ENCODE results near the gene PLCB3. TPM values are rescaled to one million over a fixed set of nuclear protein-coding genes. Genes with fewer than 3 reads are reported as not detected.

The PLCB3 gene
- total RNA-seq (2014; rRNA removed; shearing (Covaris generic)) = 24.0 and 42.3 TPM in 2 replicates

GRCh38 chr11:64251016-64251752, at the start of gene PLCB3:
Gene PLCB3, plus strand, starts transcription at chr11:64251530. Its CDS starts 120 bp downstream, at chr11:64251650.
- no peak for DNase-seq (ENCODE audit: low read depth)

GRCh38 chr11:64201543-64201942, 49.8 kb upstream of the PLCB3 start:
- no peak for DNase-seq (ENCODE audit: low read depth)

- no peak for DNase-seq (ENCODE audit: low read depth)
These were observed 48.3 kb upstream of the PLCB3 start for GRCh38 chr11:64202992-64203391.

- no peak for DNase-seq (ENCODE audit: low read depth)
These were observed 47.8 kb upstream of the PLCB3 start for GRCh38 chr11:64203421-64204079.

- no peak for DNase-seq (ENCODE audit: low read depth)
These were observed 47.3 kb upstream of the PLCB3 start for GRCh38 chr11:64204080-64204440.

- DNase-seq (ENCODE audit: low read depth) = peak; percentile 93
These were observed 46.8 kb upstream of the PLCB3 start for GRCh38 chr11:64204464-64204989.

GRCh38 chr11:64206457-64207255, 44.7 kb upstream of the PLCB3 start, which contains the start of gene FERMT3:
Gene FERMT3, plus strand, starts transcription at chr11:64206721. Its CDS starts 644 bp downstream, at chr11:64207365.
- no peak for DNase-seq (ENCODE audit: low read depth)

- peak; percentile 57 for DNase-seq (ENCODE audit: low read depth)
These were observed 43.9 kb upstream of the PLCB3 start for GRCh38 chr11:64207256-64208085.

GRCh38 chr11:64208086-64208795, 43.1 kb upstream of the PLCB3 start:
- no peak for DNase-seq (ENCODE audit: low read depth)

GRCh38 chr11:64208796-64209562, 42.4 kb upstream of the PLCB3 start:
- DNase-seq (ENCODE audit: low read depth) = no peak

GRCh38 chr11:64209563-64209843, 41.8 kb upstream of the PLCB3 start:
- DNase-seq (ENCODE audit: low read depth) = no peak

- no peak for DNase-seq (ENCODE audit: low read depth)
These were observed 40.9 kb upstream of the PLCB3 start for GRCh38 chr11:64210301-64211020.

GRCh38 chr11:64211181-64211872, 40.0 kb upstream of the PLCB3 start:
- no peak for DNase-seq (ENCODE audit: low read depth)

- no peak for DNase-seq (ENCODE audit: low read depth)
These were observed 34.5 kb upstream of the PLCB3 start for GRCh38 chr11:64216879-64217278.

- no peak for DNase-seq (ENCODE audit: low read depth)
These were observed 32.5 kb upstream of the PLCB3 start for GRCh38 chr11:64218628-64219353.

GRCh38 chr11:64219354-64219684, 32.0 kb upstream of the PLCB3 start:
- DNase-seq (ENCODE audit: low read depth) = no peak

GRCh38 chr11:64219755-64220154, 31.6 kb upstream of the PLCB3 start:
- DNase-seq (ENCODE audit: low read depth) = no peak

- no peak for DNase-seq (ENCODE audit: low read depth)
These were observed 31.1 kb upstream of the PLCB3 start for GRCh38 chr11:64220271-64220670.

Measured in M059J (cell line).